ENCODE measurements around the gene SARM1. TPM values are rescaled to one million over a fixed set of nuclear protein-coding genes. Genes with fewer than 3 reads are reported as not detected.

Gene SARM1
- total and polyA plus RNA-seq, 2 of the 13 experiments (the other 11 are each of a cell fraction or from before 2014, with no cell fraction given), result 0.73 to 0.86 TPM

GRCh38 chr17:28368306-28368831, 3.1 kb upstream of the SARM1 start (continued):
- TF ChIP-seq ZNF589 (CRISPR knock-in tag; conservative IDR thresholded peaks at IDR 0.05) (no peak), ZNF33B (CRISPR knock-in tag; IDR thresholded peaks at IDR 0.05) (no peak), GABPB1 (CRISPR knock-in tag; IDR thresholded peaks at IDR 0.05) (no peak; the same call in 1 of the 2 replicates), ZNF205 (CRISPR knock-in tag; IDR thresholded peaks at IDR 0.05) (peak; percentile 73; the same call in 1 of the 2 replicates), RXRA (CRISPR knock-in tag; IDR thresholded peaks at IDR 0.05) (peak; percentile 89; the same call in 1 of the 2 replicates), PHF21A (CRISPR knock-in tag; IDR thresholded peaks at IDR 0.05) (peak; percentile 74; the same call in 1 of the 2 replicates), NKX3-1 (CRISPR knock-in tag; IDR thresholded peaks at IDR 0.05) (0 out of 2 replicates have a peak, but pooled peaks have one; percentile 35), NCOA2 (CRISPR knock-in tag; IDR thresholded peaks at IDR 0.05) (peak; percentile 91), ZNF12 (CRISPR knock-in tag; IDR thresholded peaks at IDR 0.05) (no peak), ZNF670 (CRISPR knock-in tag; IDR thresholded peaks at IDR 0.05; ENCODE audit: borderline replicate concordance) (peak; percentile 83; the same call in 1 of the 2 replicates), PLSCR1 (CRISPR knock-in tag; IDR thresholded peaks at IDR 0.05; ENCODE audit: borderline replicate concordance) (no peak), KLF16 (CRISPR knock-in tag; IDR thresholded peaks at IDR 0.05) (peak in 1 of 2 experiments; percentile 50; a peak in 1 of 4 replicates), HOXD1 (CRISPR knock-in tag; IDR thresholded peaks at IDR 0.05) (peak; percentile 99), MLLT10 (CRISPR knock-in tag; IDR thresholded peaks at IDR 0.05) (no peak), ZNF318 (CRISPR knock-in tag; IDR thresholded peaks at IDR 0.05) (no peak), ZNF143 (CRISPR knock-in tag; IDR thresholded peaks at IDR 0.05) (0 out of 2 replicates have a peak, but pooled peaks have one; percentile 54)
- TF ChIP-seq, protein P1, sequence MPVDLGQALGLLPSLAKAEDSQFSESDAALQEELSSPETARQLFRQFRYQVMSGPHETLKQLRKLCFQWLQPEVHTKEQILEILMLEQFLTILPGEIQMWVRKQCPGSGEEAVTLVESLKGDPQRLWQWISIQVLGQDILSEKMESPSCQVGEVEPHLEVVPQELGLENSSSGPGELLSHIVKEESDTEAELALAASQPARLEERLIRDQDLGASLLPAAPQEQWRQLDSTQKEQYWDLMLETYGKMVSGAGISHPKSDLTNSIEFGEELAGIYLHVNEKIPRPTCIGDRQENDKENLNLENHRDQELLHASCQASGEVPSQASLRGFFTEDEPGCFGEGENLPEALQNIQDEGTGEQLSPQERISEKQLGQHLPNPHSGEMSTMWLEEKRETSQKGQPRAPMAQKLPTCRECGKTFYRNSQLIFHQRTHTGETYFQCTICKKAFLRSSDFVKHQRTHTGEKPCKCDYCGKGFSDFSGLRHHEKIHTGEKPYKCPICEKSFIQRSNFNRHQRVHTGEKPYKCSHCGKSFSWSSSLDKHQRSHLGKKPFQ (CRISPR knock-in tag; IDR thresholded peaks at IDR 0.05; ENCODE audit: insufficient replicate concordance), result no peak
